NCI-H226 (cell line): ENCODE results near the gene PARD3B.

Source experiments
- DNase-seq: peaks from one replicate; pipeline ENCODE4 v3.0.0-alpha.2; 2015

Gene PARD3B

DNA sequence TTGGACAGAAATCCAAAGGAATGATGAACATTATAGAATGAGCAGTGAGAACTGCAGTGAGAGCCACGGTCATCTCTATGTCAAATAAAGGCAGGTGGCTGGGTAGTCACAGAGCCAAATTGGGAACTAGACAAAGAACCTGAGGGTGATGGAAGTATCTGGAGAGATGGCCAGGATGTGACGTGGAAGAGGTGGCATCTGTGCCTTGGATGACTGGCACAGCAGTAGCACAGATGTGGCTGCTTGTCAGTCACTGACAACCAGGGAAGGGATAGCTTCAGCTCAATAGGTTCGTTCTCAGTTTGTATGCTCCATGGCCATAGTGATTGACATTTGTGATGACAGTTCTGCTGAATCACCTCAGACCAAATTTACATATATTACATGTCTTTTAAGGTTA is 172.3 kb downstream of the PARD3B start:
- DNase-seq: no peak

DNA sequence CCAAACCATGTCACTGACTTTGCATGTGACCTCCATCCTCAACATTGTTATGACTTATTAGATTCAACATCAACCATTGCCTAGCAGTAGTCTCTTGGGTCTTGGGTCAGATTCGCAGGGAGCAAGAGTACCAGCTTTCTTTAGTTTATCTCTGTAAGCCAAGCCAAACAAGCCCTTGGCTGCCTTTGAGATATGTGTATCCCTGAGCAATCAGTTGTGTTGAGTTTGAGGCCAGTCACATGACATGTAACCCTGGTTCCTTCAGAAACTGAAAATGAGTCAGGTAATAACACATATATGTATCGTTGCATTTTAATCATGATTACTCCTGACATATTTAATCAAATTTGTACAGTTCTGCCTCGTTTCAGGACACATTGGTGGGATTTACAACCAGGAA is 173.3 kb downstream of the PARD3B start:
- no peak for DNase-seq

DNA sequence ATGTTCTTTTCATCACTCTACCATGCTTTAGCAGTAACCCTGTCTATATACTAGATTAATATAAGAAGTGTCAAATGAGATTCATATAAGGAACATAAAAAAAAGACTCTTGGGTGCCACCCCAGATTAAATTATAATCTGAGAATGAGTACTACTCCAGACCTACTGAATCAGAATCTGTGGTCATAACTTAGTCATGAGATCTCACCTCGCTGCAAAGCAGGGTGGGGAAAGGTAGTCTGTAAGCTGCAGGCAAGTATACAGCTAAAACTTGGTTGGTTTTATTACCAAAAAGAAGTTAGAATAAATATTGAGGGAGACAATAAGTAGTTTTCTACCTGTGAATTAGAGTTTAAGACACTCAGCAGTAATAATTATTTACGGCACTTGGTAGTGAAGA is 175.6 kb downstream of the PARD3B start:
- DNase-seq: no peak

DNA sequence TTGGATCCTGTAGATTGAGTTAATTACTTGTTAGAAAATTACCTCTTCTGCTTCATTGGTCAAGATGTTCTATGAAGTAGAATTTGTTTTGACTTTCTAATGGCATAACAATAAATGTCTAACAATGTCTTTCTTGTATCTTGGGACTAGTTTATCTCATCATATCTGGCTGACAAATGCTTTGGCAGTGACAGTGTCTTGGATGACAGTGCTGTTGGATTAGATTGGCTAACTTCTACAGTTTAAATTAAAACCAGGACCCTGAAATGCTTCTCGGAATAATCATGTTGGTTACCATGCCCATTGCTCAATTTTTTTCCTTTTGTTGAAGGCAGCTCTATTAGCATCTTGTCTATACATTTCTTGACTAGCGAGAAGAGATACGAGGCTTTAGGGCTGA is 176.9 kb downstream of the PARD3B start:
- DNase-seq: no peak

DNA sequence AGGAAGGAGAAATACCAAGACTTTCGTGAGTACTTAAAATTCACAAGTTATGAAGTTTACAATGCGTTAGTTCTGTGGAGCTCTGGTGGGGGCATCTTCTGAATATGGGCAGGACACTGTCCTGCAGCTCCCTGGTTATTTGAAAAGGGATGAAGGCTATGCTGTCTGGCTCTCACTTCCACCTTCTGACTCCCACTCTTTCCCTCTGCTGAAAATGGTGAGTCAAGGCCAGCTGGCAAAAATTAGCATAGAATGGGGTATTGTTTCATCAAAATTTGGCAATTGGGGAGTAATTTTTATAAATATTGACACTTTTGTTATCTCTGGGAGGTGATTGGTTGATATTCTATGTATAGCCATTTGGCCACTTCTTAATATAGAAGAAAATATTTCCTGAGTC is 177.4 kb downstream of the PARD3B start:
- no peak for DNase-seq

DNA sequence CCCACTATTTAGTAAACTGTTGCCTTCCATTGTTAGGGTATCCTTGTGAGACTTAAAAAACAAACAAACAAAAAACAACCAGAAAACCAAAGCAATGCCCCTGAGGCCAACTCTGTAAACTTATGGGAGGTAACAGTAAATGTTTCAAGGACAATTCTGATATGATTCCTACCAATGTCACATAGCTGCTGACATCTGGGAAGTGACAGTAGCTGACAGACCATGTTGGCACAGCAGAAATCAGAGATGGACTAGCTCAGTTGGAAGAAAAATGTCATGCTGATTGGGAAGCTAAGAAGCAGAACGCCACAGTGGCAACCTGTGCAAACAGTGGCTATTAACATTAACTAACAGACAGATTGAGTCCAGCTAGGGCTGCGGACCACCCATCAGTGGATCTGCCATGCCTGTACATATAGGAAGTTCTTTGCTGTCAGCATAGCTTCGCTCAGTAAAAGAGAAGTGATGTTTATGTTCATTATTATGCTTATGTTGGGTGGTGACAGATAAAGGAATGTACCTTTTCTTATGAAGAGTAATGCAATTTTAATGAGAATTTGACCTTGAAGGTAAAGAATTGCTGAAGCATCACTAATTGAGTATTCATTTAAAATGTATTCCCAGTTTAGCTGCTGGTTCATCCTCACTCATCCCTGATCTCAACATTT is 180.6 kb downstream of the PARD3B start:
- no peak for DNase-seq

DNA sequence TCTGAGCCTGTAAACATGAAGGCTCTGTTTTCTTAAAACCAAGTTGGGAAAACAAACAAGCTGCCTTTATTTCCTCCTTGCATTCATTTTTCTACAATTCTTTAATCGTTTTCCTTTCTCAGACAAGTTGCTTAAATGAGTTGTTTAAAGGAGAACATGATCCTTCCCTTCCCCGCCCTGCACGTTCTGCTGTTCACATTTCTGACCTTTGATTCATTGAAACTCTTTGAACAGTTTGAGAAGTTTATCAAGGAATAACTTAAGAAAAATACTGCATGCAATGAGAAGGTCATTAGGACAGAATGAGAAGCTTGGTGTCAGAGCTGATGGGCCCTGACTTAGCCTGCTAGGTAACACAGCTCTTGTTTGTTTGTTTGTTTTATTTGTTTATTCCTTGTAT is 181.6 kb downstream of the PARD3B start:
- DNase-seq: no peak

DNA sequence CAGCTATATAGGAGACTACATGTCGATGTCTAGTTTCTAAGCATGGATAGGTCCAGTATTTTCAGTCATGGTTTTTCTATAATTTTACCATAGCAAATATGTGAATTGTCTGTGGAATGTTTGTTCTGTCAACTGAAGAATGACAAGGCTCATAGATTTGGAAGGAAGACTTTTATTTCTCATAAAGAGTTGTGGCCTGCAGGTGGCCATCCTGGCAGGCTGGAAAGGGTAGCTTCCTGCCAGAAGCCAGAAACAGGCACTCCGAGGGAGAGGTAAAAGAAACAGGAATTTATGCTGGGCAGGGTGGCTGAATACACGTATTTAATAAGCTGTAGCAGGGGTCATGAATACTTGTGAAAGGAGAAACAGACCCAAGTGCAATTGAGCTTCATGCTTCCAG is 182.1 kb downstream of the PARD3B start:
- DNase-seq: no peak

DNA sequence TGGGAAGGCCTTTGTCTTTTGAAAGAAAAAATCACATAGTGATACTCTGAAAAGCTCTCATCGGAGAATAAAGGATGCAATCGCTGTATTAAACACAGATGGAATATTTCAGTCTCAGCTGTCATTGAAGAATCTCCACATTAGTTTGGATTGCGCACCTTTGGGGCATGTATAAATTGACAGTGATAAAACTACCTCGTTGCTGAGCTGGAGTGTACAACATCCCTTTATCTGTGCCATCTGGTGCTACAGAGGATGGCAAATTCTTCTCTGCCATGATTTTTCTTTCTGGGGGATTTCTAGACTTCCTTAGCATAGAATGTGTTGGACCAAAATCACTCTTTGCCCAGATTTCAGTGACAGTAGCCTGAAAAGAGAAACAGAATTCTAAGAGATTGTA is 185.3 kb downstream of the PARD3B start:
- DNase-seq: no peak

DNA sequence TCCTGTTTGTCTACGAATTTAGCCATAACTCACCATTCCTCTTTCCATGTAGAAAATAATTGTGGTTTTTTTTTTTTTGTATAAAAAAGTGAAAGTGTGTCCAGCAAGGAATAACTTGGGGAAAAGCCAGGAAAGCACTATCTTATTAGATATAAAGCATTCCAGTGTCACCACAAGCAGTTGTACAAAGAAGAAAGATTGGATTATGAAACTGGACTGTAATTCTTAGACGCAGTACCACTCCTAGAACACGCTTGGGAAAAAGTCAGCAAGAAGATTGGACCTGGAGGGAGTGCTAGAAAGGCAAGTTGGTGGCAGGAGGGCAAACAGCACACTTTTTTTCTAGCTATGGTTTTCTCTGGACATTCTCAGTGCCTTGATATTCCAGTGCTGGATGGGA is 186.7 kb downstream of the PARD3B start:
- peak; percentile 59 for DNase-seq

DNA sequence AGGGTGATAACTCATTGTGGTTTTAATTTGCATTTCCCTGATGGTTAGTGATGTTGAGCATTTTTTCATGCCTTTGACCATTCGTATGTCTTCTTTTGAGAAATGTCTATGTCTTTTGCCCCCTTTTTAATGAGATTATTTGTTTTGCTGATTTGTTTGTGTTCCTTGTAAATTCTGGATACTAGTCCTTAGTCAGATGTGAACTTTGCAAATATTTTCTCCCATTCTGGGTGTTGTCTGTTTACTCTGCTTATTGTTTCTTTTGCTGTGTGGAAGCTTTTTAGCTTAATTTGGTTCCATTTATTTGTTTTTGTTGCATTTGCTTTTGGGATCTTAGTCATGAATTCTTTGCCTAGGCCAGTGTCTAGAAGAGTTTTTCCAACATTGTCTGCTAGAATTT is 192.0 kb downstream of the PARD3B start:
- DNase-seq: no peak

DNA sequence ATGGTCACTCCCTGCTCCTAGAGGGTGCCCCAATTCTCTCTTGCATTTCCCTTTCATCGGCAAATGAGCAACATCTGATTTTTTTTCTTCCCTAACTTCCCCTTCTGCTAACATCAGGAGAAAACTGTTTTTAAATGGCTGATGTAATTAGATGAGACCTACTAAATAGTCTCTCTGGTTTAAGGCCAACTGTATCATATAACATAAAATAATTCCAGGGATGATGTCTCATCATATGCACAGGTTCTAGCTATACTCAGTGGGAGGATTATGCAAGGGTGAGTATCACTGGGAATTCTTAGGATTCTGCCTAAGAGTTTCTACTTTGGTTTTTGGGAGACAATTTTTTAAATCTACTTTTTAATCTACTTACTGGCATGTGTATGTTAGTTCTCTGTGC is 193.4 kb downstream of the PARD3B start:
- DNase-seq: no peak

DNA sequence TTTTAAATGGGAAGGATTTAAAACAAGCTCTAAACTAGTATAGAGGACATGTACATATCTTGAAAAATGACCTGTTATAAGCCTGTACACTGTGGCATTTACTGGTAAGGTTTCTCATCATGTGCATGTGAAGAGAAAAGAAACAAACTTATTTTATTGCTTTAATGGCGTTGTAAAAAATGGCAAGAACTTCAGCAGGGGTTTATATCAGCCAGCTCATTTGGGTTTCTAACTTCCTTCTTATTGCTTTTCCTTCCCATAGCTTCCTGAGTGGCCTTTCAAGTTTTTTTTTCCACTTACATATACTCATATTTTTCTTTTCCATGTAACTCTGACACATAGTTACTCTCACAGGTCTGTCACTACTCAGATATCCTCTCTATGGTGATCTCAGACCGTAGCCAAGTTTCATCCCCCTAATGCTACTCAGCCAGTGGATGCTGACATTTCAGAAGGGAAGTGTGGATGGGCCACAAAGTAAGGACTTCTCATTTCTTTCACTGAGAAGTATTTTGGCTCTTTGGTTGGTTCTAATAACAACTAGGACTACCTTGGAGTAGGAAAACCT is 198.2 kb downstream of the PARD3B start:
- no peak for DNase-seq

DNA sequence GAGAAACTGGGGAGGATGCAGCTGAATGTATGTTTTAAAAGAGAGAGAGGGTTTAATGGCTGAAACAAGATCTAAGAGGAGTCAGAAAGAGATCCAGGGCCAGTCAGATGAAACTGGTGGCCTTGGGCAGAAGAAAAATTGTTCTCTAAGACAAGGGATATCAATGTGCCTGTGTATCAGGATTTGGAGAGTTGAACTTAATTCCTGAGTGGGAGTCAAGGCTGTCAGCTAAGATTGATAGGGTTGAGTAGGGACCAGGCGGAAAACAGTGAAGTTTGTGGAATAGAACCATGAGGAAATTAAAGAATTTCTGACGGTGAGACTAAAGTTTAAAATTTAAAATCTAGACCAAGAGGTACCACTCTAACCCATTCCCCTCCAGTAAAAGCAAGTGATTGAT is 199.2 kb downstream of the PARD3B start:
- no peak for DNase-seq

DNA sequence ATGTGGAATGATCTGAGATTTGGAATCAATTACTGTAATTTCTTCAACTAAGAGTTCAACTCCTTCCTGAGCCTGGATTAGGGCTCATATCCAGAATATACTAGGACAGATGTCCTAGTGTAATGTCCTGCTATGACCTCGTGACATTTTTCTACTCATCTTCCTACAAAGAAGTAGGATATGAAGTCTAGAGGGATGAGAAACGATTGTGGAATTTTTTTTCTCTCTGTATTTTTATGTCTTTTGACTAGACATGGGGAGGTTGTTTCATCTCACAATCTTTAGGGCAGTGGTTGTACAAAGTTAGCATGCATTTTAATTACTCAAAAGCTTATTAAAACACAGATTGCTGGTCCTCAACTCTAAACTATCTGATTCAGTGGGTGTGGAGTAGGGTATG is 203.0 kb downstream of the PARD3B start:
- DNase-seq: no peak

DNA sequence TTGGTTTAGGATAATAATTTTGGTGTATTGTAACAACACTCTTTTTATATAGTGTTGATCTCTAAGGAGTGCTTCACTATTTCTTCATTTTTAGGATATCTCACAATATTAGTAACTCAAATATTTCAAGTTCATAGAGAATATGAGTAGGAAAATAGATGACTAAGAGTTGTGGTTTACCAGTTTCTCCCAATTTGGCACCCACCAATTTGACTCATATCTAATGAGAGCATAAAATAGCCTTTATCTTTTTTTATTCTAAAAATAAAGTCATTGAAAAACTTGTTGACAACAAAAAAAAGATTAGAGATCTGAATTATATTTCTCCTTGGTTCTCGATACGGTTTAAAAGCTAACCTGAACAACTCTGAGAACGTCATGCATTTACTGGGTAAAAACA is 204.0 kb downstream of the PARD3B start:
- DNase-seq: peak; percentile 31

DNA sequence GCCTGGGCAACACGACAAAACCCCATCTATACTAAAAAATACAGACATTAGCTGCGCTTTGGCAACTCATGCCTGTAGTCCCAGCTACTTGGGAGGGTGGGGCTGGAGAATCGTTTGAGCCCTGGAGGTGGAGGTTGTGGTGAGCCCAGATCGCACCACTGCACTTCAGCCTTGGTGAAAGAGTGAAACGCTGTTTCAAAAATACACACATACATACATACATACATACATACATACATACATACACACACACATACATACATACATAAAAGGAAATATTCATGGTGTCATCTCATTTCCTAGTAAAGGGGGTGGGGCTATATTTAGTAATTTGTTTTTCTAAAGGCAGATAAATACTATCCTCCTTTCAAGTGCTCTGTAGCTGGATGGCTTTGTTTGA is 205.1 kb downstream of the PARD3B start:
- DNase-seq: no peak

DNA sequence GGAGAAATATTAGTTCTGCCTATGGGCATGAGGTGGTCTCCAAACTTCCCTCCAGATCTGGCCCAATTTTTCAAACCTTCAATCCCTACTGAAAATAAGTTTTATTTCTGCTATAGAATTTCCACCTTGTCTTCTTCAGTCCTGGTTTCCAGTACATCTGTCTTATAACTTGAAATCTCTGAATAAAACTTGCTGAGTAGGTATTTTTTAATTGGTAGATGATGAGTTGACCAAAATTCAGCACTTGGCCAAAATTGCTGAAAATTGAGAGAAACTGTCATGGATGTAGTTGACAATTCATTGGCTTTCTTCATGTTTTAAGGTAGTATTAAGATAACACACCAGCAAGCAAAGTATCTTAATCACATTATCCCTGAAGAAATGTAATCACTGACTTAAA is 206.2 kb downstream of the PARD3B start:
- DNase-seq: no peak

DNA sequence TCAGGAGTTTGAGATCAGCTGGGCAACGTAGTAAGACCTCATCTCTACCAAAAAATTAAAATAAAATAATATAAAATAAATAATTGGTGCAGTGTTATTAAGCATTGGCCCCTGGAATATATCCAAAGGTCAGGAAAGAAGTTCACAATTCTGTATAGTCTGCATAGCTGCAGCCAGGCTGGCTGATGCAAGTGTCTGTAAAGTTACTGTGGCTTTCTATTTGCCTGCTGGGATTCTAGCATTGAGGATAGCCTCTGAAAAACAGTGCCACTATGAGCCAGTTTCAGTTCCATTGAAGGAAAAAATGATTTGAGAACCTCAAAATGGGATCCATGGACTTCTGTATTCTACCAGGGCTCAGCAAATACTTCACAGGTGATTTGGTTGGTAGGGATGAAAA is 208.6 kb downstream of the PARD3B start:
- DNase-seq: no peak

DNA sequence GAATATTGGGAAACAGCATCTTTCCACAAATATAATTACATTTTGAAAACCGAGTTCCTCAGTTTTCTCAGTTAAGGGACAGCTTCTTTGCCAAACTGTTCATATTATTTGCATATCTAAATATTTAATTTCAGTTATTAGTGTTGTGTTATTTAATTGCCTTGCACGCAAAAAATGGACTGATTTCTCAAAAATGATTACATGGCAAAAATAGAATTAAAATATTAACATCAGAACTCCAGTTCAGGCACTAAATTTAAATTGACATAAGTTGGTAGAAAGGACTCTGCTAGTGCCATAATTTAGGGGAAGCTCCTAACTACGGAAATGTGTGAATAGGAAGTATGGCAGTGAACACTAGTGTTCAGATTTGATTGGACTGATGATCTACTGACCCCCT is 209.6 kb downstream of the PARD3B start:
- no peak for DNase-seq

DNA sequence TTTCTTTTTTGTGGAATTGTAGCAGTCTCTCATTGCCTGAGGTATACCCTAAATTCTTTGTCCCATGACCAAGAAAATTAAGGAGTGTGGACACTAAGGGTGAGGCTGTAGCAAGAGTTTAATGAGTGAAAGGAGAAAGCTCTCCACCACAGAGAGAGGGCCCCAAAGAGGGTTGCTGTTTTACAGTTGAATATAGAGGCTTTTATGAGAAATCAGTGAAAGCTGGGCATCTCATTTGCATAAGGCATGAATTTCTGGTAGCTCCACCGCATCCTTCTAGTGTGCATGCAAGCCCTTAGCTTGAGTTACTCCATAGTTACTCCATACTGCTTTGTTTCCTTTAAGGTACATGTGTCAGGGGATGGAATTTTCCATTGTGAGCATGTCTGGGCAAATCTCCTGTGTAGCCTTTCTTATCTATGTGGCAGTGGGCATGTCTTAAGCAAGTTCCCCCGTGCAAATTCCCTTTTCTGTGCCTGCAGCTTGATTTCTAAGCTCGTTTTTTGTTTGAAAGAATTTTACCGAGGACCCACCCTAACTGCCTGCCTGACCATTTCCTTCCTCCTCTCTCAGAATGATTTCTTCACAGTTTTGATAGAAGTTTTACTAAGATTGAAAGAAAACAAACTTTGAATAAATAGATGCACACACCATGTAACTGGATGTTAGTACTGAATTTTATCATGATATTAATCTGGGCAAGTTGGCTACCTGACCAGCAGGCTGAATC is 218.9 kb downstream of the PARD3B start:
- DNase-seq: no peak

DNA sequence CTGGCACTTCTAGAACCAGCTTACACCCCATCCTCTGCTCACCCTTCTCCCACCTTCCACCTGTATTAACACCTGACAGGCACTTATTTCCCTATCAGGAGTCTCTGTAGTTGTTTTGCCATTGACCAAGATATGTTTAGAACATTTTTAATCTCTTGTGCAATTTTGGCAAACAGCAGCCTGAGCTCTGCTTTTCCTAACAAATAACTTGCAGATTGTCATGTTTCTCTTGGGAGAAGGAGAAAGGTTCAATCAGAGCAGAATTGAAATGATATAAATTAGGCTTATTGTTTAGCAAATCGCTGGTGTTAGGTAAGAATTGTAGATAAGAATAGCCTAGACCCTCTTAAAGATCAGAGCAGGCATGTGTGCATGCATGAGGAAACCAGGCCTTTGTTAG is 225.5 kb downstream of the PARD3B start:
- DNase-seq: no peak

DNA sequence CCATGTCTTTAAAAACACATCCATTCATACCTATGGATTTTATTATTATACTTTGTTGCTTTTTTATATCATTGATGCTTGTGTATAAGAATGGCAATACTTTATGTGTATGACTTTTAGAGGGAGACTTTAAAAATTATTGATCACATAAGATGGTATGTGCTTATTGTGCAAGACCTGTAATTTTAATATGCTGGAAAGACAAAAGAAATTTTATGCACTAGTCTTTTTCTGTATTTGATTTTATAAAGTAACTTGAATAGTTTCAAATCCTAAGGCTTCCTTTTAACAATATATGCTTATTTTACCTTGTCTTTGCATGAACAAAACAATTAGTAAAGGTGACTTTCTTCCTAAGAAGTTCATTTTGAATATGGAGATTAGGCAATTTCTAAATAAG is 226.4 kb downstream of the PARD3B start:
- DNase-seq: no peak

DNA sequence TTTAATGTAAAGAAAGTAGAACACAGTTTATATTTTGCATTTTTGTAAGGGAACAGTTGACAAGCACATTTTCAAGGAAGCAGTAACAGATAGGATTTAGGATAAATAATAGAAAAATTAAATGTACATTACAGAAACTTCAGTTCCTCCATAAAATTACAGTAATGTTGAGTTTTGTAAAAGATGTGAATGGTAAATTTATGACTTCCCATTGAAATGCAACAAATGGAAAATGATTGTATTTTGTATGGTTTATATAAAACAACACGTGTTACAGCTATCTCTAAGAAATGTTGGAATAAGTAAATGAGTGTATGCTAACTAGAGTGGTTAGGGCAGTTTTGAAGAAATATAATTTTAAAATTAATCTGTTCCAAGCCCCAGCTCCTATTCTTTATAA is 227.3 kb downstream of the PARD3B start:
- DNase-seq: no peak

DNA sequence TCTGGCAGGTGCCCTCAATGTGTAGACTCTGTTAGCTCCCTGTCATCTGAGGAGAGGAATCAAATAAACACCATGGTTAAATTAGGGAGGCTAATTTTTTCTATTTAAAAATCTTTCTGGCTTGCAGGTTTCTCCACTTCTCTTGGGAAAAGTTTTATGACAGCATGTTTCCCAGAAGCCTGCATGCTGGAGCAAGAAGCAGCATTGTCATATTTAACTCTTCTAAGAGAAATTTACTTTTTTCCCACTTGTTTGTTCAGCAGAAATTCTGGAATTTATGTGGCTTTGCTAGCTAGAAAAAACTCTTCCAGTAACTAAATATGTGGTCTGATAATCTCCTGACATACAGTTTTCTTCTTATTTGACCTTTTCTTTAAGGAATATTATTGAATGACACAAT is 230.5 kb downstream of the PARD3B start:
- DNase-seq: no peak
